ENCODE data around the gene SHMT2.

DNA sequence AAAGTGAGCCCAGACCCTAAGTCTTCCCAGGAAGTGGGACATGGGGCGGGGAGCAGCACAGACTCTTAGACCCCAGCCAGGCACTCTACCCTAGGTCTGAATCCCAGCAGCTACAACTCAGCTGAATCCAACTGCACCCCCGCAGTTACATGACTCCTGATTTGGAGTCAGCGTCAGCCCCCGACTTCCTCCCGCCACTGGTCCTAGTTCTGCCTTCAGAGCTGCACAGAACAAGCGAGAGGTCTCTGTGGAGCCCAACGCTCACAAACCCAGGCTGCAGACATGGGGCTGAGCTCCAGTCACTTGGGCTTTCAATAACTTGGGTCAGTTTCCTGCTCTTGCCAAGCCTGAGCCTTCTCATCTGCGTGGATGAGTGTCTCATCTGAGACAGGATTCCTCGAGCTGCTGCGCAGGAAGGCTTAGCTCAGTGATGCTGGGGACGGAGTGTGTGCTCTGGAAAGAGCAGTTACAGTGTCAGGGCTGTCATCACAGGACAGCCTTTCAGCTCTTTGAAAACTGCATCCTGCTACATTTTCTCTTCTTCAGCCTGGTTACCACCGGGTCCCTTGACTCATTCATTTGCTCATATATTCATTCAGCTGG, 43.5 kb upstream of the SHMT2 start:
- TF ChIP-seq POLR2A (IDR thresholded peaks at IDR 0.05) = no peak
- TF ChIP-seq, protein P1, sequence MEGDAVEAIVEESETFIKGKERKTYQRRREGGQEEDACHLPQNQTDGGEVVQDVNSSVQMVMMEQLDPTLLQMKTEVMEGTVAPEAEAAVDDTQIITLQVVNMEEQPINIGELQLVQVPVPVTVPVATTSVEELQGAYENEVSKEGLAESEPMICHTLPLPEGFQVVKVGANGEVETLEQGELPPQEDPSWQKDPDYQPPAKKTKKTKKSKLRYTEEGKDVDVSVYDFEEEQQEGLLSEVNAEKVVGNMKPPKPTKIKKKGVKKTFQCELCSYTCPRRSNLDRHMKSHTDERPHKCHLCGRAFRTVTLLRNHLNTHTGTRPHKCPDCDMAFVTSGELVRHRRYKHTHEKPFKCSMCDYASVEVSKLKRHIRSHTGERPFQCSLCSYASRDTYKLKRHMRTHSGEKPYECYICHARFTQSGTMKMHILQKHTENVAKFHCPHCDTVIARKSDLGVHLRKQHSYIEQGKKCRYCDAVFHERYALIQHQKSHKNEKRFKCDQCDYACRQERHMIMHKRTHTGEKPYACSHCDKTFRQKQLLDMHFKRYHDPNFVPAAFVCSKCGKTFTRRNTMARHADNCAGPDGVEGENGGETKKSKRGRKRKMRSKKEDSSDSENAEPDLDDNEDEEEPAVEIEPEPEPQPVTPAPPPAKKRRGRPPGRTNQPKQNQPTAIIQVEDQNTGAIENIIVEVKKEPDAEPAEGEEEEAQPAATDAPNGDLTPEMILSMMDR (IDR thresholded peaks at IDR 0.05) = no peak
